Endothelial cell of umbilical vein (primary cell): ENCODE data around the gene SLC16A11.
"Not testable (repeated sequence)": the region's sequence is repeated elsewhere in the genome, so short reads cannot be mapped to it uniquely, and the experiment has no call there.

Source experiments
- CTCF ChIP-seq, 2 donors: IDR thresholded peaks; 1 replicate in 1 of 2; 2 replicates in 1 of 2; pipeline ENCODE4 v1.5.1; 2011; ENCODE audit warnings: low read length in 2 of 2, mild to moderate bottlenecking in 2 of 2, moderate library complexity in 2 of 2, control low read depth in 1 of 2, inconsistent platforms in 1 of 2, low read depth in 1 of 2; ENCODE audit not compliant: insufficient read depth in 1 of 2; ENCODE audit errors: extremely low read depth in 1 of 2
- FOS ChIP-seq: IDR thresholded peaks from 2 replicates; pipeline ENCODE4 v1.6.1; 2011; ENCODE audit warnings: mild to moderate bottlenecking, low read length, moderate library complexity, borderline replicate concordance; ENCODE audit not compliant: insufficient read depth
- MAX ChIP-seq: IDR thresholded peaks from 2 replicates; pipeline ENCODE4 v1.6.1; 2011; ENCODE audit not compliant: insufficient read depth, insufficient read length
- POLR2A ChIP-seq: IDR thresholded peaks from 2 replicates; pipeline ENCODE4 v1.6.1; 2012; ENCODE audit warnings: low read depth, mild to moderate bottlenecking, control low read depth, low read length
- POLR2AphosphoS5 ChIP-seq: IDR thresholded peaks from 2 replicates; pipeline ENCODE4 v1.6.1; 2012; ENCODE audit warnings: low read depth, mild to moderate bottlenecking, control low read depth, low read length, moderate library complexity; ENCODE audit not compliant: insufficient read depth

- TF ChIP-seq POLR2AphosphoS5; CTCF (IDR thresholded peaks at IDR 0.05; ENCODE audit: extremely low read depth in 1 of 2, insufficient read depth in 1 of 2, low read depth in 1 of 2, low read length in 2 of 2); FOS; POLR2A; MAX: not testable (repeated sequence)
These were observed 44.5 kb upstream of the SLC16A11 start for GRCh38 chr17:7088442-7088841.
